Mucosa of gallbladder (tissue), 1 donor: ENCODE data around the gene TEX52. TPM values are rescaled to one million over a fixed set of nuclear protein-coding genes. Genes with fewer than 3 reads are reported as not detected.
A peak's percentile ranks its signal among the peaks of the same experiment; 100 is the strongest.

Experiments
- DNase-seq: peaks from one replicate; pipeline ENCODE4 v3.0.0-alpha.2; 2020; ENCODE audit warnings: low spot score
- total RNA-seq: library from RNA; stranded (reverse); gene quantifications from one replicate; pipeline ENCODE4 v1.2.1, GENCODE V29; 2021
- donor health status: DM: no; HTN: no; CAD: no.

Gene TEX52
- total RNA-seq, 1 donor from 2014 or later, result not detected

DNA sequence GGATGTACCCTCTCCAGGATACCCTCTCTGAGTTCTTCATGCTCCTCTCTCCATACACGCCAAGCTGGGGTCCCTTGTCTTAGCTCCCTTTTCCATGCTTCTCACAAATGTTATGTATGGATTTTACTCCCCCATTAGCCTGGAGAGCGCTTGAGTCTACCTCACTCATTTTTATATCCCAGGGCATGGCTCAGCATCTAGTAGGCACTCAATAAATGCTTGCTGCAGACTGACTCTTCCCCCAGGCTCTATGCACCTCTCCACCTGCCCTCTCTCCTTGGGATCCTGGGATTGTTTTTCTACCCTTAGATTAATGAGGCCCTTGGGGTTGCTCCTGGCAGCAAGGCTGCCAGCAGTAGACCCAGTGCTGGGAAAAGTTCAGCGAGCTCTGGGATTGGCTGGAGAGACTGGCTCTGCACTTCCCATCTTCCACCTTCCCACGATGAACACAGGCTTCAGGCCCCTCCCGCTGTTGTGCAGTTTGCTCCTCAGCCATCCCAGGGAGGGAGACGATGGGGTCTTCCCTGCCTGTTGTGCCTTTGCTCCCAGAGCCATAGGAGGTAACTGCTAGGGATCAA, 24.2 kb downstream of the TEX52 start:
- no peak for DNase-seq

DNA sequence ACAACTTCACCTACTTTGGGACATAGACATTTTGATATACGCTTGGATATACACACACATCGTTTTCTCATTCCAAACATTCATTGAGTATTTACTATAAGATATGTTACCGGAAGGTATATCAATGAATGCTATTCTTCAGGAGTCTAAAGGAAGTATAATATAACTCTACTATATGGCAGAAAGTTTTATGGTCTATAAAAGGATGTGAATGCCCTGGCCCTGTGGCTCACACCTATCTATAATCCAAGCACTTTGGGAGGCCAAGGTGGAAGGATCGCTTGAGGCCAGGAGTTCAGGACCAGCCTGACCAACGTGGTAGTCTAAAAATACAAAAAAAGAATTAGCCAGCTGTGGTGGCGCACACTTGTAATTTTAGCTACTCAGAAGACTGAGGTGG, 27.6 kb downstream of the TEX52 start:
- DNase-seq, result no peak

DNA sequence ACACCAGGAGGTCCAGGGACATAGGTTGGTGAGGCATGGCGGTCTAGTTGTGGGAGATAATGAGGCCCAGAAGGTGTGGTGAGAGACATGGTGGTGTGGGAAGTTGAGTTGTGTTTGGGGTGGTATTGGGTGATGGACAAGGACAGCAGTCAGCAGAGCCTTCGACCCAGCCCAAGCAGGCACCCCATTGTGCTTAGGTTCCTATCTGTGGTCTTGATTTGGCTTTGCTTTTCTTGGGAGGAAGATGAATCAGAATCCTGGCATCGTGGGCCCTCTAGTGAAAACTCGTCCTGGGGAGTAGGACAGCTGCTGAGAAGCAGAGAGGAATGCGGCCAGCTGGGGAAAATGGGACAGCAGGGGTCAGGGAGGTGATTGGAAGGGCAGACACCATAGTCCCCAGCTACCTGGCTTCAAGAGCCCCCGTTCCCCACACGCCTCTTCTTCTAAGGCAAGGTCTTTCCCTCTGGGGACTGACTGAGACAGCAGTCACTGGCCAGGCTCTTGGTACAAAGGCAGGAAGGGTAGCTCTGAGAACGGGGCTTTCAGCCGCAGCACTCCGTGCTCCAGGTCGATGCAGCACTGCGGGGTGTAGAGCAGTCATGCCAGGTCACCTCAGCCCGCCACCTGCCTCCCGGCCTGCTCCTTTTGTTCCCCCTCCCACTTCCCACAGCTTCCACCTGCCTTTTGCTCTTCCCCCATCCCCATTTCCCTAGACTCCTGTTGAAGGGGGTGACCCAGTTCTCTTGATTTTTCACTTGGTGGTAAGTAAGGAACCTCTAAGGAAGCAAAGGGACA, 29.9 kb downstream of the TEX52 start:
- no peak for DNase-seq

DNA sequence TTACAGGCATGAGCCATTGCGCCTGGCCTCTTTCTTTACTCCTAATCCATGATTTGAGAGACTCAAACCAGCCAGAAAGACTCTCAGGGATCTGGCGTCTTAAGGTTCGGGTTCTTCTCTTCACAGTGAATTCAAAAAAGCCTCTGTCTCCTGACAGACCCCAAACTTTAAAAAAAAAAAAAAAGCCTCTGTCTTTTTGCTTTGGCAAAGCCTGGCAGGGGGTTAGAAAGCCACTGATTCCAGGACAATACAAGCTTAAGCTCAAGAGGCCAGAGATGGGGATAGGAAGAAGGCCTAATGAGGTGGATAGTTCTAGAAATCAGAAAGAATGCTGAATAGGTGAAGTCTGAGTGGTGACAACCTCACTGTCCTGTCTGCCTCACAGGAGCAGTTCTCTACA, 30.8 kb downstream of the TEX52 start:
- DNase-seq, result no peak

DNA sequence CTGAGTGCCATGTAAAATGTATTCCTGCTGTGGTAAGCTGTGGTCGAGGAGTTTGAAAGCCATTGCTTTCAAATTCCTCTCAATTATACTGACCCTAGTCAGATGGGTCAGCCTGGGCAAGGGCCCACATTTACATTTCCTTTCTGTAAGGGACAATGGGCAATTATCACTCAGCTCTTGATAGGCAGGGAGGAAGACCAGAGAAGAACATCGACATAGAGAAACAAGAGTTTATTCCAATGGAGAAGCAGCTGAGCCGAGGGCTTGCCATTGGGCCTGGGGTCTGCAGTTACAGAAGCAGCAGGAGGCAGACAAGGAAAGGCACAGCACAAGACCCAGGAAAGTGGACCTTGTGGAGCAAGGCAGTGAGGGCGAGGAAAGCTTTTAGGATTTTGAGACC, 31.7 kb downstream of the TEX52 start:
- no peak for DNase-seq

- DNase-seq, result no peak
Observed at GRCh38 chr12:2824541-2824940, 32.3 kb downstream of the TEX52 start.

DNA sequence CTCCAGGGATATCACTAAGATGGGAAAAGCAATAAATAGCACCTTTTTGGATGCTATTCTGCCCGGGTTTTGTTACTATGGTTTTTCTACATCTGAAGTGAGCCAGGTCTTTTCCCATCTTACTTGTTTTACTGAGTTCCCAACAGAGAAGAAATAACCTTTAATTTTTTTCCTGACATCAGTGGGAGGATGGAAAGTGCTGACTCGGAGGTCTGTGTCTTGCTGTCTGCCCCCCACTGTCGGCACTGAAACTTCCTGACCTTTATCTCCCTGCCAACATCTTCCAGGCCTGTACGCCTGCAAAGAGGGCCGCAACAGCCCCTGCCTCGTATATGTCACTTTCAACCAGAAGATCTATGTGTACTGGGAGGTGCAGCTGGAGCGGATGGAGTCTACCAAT, 33.4 kb downstream of the TEX52 start:
- no peak for DNase-seq

- no peak for DNase-seq
Observed at GRCh38 chr12:2820432-2820831, 36.4 kb downstream of the TEX52 start.

DNA sequence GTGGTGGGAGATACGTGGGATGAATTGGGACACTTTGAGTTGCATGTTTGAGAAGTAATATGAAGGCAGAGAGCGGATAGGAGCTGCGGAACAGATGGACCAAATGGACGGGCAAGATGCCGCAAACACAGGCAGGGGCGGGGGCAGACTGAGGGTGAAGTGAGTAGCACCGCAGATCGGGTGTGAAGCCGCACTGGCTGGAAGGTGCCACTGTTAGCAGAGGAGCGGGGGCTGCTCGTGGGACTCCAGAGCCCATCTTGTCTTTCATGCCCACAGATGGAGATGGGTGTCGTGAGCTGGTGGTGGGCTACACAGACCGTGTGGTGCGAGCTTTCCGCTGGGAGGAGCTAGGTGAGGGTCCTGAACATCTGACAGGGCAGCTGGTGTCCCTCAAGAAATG, 37.0 kb downstream of the TEX52 start:
- DNase-seq, result no peak

- peak; percentile 51 for DNase-seq
Observed at GRCh38 chr12:2813214-2814185, 43.3 kb downstream of the TEX52 start.

DNA sequence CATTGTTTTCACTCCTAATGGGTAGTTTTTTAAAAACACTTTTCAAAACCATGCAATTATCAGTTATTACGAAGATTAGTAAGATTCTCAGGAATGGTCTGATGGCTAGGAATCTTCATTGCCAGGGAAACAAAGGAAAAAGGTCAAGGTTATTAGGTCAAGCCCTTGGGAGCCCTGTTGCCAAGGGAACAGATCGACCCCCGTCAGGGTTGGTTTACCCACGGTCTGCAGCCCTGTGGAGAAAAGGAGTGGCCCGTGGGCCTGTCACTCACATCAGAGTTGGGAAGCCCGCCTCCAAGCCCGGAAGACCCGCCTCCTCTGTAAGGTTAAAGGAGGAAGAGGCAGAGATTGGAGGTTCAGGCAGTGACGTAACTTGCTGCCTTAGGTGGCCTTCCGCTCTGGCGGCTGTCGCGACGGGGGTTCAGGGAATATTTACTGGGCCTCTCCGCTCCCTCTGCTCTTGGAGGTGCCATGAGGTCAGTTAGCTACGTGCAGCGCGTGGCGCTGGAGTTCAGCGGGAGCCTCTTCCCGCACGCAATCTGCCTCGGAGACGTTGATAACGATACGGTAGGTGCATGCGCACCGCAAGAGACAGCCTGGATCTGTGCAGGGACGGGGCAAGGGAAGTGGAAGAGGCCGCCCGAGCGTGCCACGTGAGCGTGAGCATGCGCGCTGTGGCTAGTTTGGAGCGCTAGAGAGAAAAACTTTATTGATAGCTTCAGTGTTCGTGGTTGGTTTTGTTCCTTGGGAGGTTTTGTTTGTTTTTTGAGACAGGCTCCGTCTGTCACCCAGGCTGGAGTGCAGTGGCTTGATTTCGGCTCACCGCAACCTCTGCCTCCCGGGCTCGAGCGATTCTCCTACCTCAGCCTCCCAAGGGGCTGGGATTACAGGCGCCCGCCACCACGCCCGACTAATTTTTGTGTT, 44.3 kb downstream of the TEX52 start, which contains the start of gene ITFG2:
Gene ITFG2, plus strand, starts transcription at position 379 of the 924 bp plus-strand sequence. Its CDS starts 93 bp downstream, at position 472.
- peak; percentile 99 for DNase-seq

DNA sequence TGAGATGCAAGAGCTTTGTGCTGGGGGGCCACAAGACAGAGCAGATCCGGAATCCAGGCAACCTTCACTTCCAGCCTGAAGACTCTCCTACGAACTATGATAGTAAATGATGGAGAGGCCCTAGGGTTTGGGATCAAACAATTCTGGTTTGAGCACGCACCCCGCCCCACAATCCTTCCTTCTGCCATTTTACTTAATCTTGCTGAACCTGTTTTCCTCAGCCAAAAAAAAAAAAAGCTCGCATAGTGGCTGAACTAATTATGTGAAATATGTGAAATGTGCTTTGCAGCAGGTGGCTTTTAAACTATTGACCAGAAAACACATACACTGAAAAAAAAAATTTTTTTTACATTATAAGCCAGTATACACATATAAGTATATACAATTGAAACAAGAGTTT, 45.0 kb downstream of the TEX52 start:
- DNase-seq, result no peak

DNA sequence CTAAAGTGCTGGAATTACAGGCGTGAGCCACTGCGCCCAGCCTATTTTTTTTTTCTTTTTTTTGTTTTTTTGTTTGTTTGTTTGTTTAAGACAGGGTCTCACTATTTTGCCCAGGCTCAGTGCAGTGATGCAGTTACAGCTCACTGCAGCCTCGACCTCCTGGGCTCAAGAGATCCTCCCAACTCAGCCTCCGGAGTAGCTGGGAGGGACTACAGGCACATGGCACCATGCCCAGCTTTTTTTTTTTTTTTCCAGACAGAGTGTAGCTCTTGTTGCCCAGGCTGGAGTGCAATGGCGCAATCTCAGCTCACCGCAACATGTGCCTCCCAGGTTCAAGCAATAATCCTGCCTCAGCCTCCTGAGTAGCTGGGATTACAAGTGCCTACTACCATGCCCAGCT, 50.1 kb downstream of the TEX52 start:
- DNase-seq, result no peak

GRCh38 chr12:2805143-2805520, 51.7 kb downstream of the TEX52 start:
- no peak for DNase-seq

GRCh38 chr12:2804393-2805142, 52.3 kb downstream of the TEX52 start:
- no peak for DNase-seq

DNA sequence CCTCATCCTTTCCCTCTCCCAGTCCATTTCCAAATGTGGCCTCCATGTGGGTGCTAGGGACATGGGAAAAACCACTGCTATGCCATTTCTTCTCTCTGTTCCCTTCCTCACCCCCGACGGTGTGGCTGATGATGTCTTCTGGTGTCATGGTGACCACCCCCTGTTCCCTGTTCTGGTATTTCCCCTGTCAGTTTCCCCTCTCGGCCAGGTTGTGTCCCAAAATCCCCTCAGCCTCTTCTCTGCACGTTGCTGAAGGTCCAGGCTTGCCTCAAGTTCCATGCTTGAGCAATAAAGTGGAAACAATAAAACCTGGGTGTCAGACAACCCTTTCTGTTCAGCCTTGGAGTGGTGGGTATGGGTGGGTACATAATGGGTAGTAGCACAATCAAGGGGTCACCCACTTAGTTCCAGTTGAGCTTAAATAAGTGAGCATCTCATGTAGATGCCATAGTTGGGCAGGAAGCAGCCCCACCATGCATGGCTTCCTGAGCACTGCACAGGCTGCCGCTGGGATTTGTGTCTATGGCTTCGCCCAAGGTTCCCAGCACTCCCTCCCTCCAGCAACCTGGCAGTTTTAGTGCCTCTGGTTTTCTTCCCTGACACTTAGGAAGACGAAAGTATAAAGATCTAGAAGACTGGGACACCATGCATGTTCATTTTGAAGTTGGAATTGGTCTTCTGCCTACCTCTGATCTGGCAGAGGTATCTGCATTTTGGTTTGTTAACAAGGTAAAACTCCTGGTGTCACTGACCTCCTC, 53.0 kb downstream of the TEX52 start:
- no peak for DNase-seq

DNA sequence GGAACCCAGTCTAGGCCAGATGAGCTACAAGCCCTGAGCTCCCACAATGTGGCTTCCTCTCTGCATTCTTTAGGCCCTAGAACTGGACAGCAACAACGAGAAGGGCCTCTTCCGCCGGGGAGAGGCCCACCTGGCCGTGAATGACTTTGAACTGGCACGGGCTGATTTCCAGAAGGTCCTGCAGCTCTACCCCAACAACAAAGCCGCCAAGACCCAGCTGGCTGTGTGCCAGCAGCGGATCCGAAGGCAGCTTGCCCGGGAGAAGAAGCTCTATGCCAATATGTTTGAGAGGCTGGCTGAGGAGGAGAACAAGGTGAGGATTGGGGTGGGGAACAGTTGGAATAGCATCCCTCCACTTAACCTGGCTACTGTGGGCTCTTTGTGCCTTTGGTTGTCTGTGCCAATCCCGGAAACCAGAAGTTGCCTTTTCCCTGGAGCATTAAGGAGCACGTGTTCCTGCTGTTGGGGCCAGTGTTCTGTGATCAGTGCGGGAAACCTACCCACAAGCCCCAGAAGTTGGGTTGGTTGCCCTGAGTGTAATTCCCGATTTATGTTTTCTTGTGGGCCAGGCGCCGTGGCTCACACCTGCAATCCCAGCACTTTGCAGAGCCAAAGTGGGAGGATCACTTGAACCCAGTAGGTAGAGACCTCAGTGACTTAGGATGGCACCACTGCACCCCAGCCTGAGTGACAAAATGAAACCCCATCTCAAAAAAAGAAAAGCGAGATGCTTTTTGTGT, 55.6 kb downstream of the TEX52 start:
- DNase-seq, result no peak

DNA sequence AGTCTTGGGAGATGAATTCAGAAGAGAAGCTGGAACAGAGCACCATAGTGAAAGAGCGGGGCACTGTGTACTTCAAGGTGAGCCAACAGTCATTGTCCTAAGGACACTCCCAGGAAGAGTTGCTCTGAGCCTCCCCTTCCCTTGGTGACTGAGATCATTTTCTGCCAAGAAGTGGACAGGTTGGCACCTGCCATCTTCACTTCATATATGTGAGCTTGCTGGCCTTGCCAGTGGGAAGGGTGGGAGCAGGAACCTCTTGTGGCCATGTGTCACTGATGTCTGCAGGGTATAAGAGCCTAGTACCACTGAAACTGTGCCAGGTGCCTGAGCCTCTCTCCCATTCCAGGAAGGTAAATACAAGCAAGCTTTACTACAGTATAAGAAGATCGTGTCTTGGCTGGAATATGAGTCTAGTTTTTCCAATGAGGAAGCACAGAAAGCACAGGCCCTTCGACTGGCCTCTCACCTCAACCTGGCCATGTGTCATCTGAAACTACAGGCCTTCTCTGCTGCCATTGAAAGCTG, 56.7 kb downstream of the TEX52 start:
- no peak for DNase-seq
